HG03571 (cell line): ENCODE data around the gene ELMO3.

Experiments
- ATAC-seq: cut with Tn5 transposase; IDR thresholded peaks from one replicate; pipeline ENCODE4 v1.9.1; 2021; ENCODE audit not compliant: unreplicated experiment

ELMO3 gene

DNA sequence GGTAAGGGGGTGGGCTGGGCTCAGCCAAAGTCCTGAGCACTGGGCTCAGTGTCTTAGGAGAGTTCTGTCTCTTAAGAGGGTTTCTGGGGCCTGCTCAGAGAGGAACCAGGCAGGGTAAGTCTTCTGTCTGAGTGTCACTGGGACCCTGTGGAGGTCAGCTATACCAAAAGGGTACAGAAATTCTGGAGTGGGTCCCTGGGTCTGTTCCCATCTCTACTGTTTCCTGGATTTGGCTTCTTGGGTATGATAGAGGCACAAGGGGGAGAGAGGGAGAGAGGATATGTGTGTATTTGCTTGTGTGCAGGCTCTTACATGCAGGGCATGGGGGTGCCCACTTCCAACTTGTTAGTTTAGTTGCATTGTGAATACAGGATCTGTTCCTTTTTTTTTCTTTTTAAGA, 5.4 kb upstream of the ELMO3 start:
- no peak for ATAC-seq

- ATAC-seq = no peak
These were observed 4.7 kb upstream of the ELMO3 start for GRCh38 chr16:67194260-67194659.

DNA sequence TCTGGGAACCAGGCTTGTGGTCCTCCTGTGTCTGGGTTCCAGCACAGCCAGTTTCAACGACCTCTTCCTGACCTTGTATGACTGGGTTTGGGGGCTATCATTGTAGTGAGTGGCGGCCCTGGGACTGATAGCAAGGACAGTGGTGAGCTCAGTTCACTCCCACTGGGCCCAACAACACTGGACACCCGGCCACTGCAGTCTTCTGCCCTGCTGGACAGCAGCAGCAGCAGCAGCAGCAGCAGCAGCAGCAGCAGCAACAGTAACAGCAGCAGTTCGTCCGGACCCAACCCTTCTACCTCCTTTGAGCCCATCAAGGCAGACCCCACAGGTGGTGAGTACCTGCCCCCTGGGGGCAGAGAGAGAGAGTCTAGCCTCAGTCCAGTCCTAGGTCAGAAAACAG, 3.3 kb upstream of the ELMO3 start:
- no peak for ATAC-seq

DNA sequence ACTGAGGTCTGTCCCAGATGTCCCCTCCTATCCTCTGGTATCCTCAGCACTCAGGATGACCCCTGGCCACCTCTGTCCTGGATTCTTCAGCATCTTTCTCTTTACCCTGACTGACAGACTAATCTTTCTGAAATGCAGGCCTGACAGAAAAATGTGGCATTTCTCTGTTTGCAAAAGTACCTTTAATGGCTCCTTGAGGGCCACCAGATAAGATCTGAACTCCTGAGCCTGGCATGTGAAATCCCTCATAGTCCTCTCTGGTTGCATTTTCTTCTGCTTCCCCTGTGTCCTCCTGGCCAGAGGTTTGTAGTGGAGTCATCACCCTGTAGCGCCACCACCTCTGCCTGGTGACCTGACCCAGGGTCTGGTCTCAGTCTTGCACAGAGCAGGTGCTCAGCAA, 2.0 kb upstream of the ELMO3 start:
- ATAC-seq = no peak

DNA sequence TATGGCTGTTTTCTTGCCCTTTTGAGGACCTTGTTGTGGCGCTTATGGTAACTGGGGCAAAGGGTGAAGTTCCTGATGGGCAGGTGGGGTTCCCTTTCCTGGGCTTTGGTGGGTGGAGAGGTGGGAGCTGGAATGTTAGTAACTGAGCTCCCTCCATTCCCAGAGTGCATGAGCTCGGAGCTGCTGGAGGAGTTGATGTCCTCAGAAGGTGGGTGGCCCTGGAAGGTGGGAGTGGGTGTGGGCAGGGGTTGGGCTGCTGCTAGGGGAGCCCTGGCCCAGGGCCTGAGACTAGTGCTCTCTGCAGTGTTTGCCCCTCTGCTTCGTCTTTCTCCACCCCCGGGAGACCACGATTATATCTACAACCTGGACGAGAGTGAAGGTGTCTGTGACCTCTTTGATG, 1.2 kb upstream of the ELMO3 start:
- no peak for ATAC-seq

DNA sequence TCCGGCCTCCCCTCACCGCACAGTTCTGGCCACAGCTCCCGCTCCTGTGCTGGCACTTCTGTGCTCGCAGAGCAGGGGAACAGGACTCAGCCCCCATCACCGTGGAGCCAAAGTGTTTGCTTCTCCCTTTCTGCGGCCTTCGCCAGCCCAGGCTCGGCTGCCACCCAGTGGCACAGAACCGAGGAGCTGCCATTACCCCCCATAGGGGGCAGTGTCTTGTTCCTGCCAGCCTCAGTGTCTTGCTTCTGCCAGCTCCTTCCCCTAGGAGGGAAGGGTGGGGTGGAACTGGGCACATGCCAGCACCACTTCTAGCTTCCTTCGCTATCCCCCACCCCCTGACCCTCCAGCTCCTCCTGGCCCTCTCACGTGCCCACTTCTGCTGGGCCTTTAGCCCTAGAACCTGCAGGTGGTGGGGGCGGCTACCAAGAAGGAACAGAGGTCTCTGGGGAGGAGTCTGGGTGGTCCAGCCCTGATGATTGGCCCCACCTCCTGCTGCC, 645 bp upstream of the ELMO3 start:
- ATAC-seq = no peak

GRCh38 chr16:67199808-67200198, 872 bp downstream of the ELMO3 start:
- no peak for ATAC-seq

- ATAC-seq = no peak
These were observed 1.6 kb downstream of the ELMO3 start for GRCh38 chr16:67200491-67200890.

DNA sequence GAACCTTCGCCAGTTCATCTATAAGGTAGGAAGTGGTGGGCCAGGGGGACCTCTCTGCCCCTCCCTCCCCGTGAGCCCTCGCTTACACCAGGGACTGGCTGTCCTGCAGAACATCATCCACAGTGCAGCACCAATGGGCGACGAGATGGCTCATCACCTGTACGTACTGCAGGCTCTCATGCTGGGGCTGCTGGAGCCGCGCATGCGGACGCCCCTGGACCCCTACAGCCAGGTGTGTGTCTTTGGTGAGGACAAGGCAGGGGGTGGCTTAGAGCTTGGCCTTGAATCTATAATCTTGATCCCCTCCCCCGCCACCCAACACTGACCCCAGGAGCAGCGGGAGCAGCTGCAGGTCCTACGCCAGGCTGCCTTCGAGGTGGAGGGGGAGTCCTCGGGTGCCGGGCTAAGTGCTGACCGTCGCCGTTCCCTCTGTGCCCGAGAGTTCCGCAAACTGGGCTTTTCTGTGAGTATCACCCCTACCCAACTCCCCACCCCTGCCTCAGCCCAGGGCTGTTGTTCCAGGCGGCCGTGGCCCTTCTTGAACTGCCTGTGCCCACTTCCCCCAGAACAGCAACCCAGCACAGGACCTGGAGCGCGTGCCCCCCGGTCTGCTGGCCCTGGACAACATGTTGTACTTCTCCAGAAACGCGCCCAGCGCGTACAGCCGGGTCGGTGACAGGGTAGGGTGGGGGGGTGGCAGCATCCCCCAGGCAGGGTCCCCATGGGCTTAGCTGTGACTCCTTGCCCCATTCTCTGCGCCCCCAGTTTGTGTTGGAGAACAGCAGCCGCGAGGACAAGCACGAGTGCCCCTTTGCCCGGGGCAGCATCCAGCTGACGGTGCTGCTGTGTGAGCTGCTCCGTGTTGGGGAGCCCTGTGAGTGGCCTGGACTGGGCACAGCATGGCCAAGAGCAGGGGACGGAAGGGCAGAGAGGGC, 2.7 kb downstream of the ELMO3 start:
- ATAC-seq = no peak

DNA sequence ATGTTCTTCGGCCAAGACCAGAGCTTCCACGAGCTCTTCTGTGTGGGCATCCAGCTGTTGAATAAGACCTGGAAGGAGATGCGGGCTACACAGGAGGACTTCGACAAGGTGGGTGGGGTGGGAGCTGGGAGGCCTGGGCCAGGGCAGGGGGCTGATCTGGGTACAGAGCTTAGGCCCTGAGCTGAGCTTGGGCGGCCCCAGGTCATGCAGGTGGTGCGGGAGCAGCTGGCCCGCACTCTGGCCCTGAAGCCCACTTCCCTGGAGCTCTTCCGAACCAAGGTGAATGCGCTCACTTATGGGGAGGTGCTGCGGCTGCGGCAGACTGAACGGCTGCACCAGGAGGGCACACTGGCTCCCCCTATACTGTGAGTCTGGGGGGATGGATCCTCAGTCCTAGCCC, 3.5 kb downstream of the ELMO3 start:
- ATAC-seq = no peak

DNA sequence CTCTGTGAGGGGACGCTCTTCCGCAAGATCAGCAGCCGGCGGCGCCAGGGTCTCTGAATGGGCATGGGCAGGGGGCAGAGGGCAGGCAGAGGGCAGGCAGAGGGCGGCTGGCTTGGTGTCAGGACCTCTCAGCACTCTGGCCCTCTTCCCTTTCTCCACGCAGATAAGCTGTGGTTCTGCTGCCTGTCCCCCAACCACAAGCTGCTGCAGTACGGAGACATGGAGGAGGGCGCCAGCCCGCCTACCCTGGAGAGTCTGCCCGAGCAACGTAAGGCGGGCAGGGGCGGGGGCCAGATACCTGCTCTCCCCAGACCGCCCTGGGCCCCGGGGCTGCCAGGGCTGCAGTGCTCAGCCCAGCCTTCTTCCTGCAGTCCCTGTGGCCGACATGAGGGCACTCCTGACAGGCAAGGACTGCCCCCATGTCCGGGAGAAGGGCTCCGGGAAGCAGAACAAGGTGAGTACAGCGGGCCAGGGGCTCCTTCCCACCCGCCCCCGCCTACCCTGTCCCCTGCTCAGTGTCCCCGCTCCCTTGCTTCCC, 4.1 kb downstream of the ELMO3 start:
- no peak for ATAC-seq

DNA sequence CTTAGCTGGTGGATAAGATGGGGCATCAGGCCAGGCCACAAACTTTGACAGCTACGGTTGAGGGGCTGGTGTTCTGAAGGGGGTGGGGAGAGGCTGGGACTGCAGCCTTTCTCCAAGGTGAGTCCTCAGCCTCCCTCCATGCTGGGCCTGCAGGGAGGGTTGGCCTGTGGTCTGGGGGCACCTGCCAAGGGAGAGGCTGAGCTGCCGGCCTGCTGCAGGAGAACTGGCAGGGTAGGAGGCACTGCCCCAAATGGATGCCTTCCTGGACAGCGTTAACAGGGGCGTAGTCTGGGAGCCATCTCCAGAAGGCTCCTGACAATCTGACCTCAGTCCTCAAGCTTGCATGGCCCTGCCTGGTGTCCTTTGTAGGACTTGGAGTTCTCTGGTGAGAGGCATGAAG, 5.1 kb downstream of the ELMO3 start:
- no peak for ATAC-seq

DNA sequence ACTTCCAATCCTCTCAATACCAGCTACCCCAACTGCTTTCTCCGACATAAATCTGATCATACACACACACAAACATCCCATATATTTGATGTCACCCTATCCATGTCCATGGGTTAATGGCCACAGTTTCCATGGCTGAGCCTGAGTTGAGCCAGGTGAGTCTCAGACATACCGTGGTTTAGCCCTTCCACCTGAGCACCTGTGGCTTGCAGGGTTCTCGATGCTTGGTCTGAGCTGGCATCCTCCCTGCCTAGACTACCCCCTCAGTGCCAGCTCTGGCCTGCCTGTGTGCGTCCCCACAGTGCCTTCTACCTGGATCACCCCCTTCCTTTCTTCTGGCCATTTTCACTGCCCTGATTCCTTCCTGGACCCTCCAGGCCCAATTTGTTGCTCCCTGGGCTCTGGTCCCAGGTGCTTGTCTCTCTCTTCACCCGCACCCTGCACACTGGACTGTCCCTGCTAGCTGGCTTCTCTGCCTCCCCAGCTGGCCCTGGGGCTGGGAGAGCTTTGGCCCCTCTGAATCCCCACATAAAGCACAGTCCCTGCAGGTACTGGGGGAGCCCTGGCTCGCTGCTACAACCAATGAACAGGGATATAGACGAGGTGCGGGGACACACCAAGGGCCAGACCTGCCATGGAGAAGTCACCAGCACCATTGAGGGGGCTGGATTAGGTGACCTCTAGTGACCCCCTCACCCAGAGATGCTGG, 7.4 kb downstream of the ELMO3 start:
- no peak for ATAC-seq

- no peak for ATAC-seq
These were observed 7.9 kb downstream of the ELMO3 start for GRCh38 chr16:67206838-67207248.

DNA sequence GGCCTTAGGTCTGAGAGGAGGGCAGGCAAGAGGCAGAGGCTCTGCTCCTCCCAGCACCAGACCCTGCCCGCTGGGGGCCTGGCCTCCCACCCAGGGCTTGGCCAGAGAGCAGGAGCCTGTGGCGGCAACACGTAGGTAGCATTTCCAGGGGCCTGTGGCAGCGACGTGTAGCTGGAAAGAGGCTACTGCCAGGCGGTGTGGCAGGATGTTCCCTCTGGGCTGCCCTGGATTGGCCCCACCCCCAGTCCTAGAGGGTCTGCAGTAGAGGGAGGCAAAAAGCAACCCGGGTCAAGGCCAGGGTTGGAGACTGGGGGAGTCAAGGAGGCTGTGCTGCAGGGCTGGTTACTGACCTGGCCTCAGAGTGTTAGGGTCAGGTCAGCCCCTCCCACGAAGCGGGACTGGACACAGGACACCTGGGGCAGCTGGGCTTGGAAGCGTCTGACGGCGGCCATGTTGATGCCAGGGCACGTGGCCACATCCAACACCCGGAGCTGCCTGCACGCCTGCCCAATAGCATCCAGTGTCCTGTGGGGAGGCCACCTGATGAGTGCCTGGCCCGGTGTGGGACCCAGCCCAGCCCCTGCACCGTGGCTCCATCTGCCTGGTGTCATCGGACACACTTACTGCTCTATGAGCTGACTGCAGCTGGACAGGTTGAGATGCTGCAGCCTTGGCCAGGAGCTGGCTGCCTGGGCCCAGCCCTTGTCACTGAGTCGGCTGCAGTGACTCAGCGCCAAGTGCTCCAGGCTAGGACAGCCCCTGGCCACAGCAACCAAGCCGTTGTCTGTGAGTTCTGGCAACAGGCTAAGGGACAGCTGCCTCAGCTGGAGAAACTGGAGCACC, 8.5 kb downstream of the ELMO3 start:
- ATAC-seq = no peak

- ATAC-seq = no peak
These were observed 9.4 kb downstream of the ELMO3 start for GRCh38 chr16:67208154-67208896.

- no peak for ATAC-seq
These were observed 10.6 kb downstream of the ELMO3 start for GRCh38 chr16:67209565-67209964.

DNA sequence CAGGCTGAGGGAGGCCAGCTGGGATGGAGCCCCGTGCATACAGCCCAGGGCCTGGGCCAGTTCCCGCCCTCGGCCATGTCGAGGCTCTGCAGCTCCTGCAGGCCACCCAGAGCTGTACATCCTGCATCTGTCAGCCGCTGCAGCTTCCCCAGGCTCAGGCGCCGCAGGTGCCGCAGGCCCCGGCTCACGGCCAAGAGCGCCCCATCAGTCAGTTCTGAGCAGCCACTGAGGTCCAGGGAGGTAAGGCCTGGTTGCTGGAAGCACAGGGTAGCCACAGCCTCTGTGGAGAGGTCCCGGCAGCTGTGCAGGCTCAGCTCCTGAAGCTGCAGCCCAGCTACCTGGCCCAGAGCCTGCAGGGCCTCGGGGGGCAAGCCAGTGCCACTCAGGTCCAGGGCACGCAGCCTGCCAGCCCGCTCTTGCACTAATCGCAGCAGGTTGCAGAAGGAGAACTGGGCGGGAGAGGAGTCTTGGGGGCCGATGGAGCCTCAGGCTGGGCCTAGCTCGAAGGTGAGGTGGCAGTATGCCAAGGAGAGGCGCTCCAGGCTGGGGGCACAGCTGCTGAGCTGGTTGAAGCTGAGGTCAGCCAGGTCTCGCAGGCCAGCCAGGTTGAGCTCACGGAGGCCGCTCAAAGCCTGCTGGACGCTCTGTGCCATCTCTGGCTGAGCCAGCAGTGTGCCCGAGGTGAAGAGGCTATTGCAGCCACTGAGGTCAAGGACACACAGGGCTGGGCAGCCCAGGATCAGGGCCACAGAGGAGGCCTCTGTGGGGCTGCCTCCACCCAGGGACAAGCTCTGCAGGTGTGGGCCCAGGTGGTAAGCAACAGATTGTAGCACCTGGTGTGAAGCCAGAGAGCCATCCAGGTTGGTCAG, 11.4 kb downstream of the ELMO3 start:
- ATAC-seq = no peak

DNA sequence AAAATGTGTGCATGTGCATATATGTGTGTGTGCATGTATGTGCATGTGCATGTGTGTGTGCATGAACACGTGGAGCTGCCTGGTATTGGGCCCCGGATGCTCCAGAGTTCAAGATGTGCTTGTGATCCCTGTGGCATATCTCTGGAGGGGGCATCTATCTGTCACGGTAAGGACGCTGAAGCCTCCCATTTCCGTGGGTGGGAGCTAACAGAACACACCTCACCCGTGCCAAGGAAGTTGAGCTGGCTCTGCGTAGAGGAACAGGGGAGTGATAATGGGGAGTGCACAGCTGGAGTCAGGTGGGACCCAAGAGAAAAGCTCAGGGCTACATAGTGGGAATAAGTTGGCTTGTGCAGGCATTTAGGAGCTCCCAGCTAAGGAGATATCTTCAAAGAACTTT, 12.7 kb downstream of the ELMO3 start:
- no peak for ATAC-seq
